Osteoblast (primary cell): Measurements from ENCODE around the gene GNL2. TPM values are rescaled to one million over a fixed set of nuclear protein-coding genes. Genes with fewer than 3 reads are reported as not detected.

Experiments used
- DNase-seq: peaks from one replicate; pipeline ENCODE4 v3.0.0; 2011; ENCODE audit warnings: low spot score, mixed read lengths; ENCODE audit not compliant: insufficient read length; ENCODE audit errors: missing footprints
- H2AFZ ChIP-seq: 2 replicates; pipeline ENCODE4 v1.6.0; 2011; ENCODE audit warnings: mild to moderate bottlenecking, low read length
- H3K27ac ChIP-seq: 2 replicates; pipeline ENCODE4 v1.5.1; 2011; ENCODE audit warnings: mild to moderate bottlenecking, low read depth, low read length, moderate library complexity
- H3K27me3 ChIP-seq: 2 replicates; pipeline ENCODE4 v1.6.0; 2012; ENCODE audit warnings: mild to moderate bottlenecking, control low read depth, inconsistent platforms, low read length, moderate library complexity; ENCODE audit not compliant: insufficient read depth
- H3K36me3 ChIP-seq: 2 replicates; pipeline ENCODE4 v1.5.1; 2011; ENCODE audit warnings: mild to moderate bottlenecking, low read length, control low read depth, moderate library complexity; ENCODE audit not compliant: insufficient read depth
- H3K4me1 ChIP-seq: 2 replicates; pipeline ENCODE4 v1.5.1; 2011; ENCODE audit warnings: mild to moderate bottlenecking, low read length, control low read depth, moderate library complexity; ENCODE audit not compliant: insufficient read depth
- H3K4me2 ChIP-seq: 2 replicates; pipeline ENCODE4 v1.6.0; 2011; ENCODE audit warnings: mild to moderate bottlenecking, low read length; ENCODE audit not compliant: insufficient read depth
- H3K4me3 ChIP-seq: fragments of 200-600 bp; sonication (generic); 3 replicates; pipeline ENCODE4 v1.5.1; 2012; ENCODE audit warnings: mild to moderate bottlenecking, low read length, inconsistent platforms; ENCODE audit not compliant: insufficient read depth
- H3K79me2 ChIP-seq: 2 replicates; pipeline ENCODE4 v1.6.0; 2012; ENCODE audit warnings: mild to moderate bottlenecking, low read length, control low read depth, inconsistent platforms; ENCODE audit not compliant: insufficient read depth
- H3K9me3 ChIP-seq: 2 replicates; pipeline ENCODE4 v1.5.1; 2011; ENCODE audit warnings: low read depth, low read length, control low read depth
- H4K20me1 ChIP-seq: 2 replicates; pipeline ENCODE4 v1.6.0; 2012; ENCODE audit warnings: mild to moderate bottlenecking, low read length, control low read depth; ENCODE audit not compliant: insufficient read depth
- total RNA-seq: library from RNA; depleted of rRNA; stranded (reverse); fragments of >200 nt; gene quantifications from 2 replicates; pipeline ENCODE4 v1.2.3, GENCODE V29; 2012
- TF ChIP-seq, protein P1 (sequence below): IDR thresholded peaks from 2 replicates; pipeline ENCODE4 v1.5.1; 2011; ENCODE audit warnings: mild to moderate bottlenecking, low read depth, low read length, moderate library complexity; ENCODE audit errors: extremely low read depth

Gene GNL2
- total RNA-seq, 1 donor, result 46.7 TPM

DNA sequence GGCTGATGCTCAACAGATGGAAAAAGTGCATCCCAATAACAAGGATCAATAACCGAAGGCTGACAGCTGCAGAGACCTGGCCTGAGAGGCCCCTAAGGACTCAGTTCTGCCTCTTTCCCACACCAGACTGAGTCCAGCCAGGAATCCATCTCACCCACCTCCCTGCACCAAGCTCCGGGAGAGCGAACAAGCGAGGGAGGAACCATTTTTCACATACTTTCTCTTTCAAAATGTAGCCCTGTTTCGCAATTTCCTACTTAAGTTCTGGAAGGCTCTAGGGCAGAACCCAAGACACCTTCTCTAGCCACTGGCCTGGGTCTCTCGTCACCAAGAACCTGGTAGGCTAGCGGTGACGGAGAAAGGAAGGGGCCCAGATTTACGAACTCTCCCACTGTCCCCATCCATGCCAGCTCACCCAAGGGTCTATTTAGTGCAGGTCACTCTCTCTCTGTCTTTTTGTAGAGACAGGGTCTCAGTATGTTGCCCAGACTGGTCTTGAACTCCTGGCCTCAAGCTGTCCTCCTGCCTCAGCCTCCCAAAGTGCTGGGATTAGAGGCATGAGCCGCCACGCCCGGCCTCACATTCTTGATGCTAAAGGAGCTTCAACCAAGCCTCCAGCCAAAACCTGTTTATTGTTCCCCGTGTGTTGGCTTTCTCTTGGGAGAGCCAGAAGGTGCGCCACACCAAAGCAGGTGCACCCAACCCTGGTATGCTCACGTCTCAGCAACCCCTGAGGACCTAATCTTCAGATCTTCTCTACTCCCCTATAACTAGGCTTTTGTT, 10.9 kb upstream of the GNL2 start:
- H3K27ac ChIP-seq, result peak overlapping the region; percentile 15
- H3K36me3 ChIP-seq, result no peaks in the 10 kb centered on the region
- DNase-seq, result no peak
- no peaks in the 10 kb centered on the region for H4K20me1 ChIP-seq
- H3K4me3 ChIP-seq, result peak overlapping the region; percentile 38
- peak overlapping the region; percentile 61 for H3K4me2 ChIP-seq
- peaks cover 16% of the 10 kb centered on the region for H3K27me3 ChIP-seq
- peaks cover 10% of the 10 kb centered on the region for H3K4me1 ChIP-seq
- H3K9me3 ChIP-seq, result no peaks in the 10 kb centered on the region
- H3K79me2 ChIP-seq, result no peaks in the 10 kb centered on the region
- TF ChIP-seq, protein P1, sequence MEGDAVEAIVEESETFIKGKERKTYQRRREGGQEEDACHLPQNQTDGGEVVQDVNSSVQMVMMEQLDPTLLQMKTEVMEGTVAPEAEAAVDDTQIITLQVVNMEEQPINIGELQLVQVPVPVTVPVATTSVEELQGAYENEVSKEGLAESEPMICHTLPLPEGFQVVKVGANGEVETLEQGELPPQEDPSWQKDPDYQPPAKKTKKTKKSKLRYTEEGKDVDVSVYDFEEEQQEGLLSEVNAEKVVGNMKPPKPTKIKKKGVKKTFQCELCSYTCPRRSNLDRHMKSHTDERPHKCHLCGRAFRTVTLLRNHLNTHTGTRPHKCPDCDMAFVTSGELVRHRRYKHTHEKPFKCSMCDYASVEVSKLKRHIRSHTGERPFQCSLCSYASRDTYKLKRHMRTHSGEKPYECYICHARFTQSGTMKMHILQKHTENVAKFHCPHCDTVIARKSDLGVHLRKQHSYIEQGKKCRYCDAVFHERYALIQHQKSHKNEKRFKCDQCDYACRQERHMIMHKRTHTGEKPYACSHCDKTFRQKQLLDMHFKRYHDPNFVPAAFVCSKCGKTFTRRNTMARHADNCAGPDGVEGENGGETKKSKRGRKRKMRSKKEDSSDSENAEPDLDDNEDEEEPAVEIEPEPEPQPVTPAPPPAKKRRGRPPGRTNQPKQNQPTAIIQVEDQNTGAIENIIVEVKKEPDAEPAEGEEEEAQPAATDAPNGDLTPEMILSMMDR, result no peak
- H2AFZ ChIP-seq, result peak overlapping the region; percentile 60

DNA sequence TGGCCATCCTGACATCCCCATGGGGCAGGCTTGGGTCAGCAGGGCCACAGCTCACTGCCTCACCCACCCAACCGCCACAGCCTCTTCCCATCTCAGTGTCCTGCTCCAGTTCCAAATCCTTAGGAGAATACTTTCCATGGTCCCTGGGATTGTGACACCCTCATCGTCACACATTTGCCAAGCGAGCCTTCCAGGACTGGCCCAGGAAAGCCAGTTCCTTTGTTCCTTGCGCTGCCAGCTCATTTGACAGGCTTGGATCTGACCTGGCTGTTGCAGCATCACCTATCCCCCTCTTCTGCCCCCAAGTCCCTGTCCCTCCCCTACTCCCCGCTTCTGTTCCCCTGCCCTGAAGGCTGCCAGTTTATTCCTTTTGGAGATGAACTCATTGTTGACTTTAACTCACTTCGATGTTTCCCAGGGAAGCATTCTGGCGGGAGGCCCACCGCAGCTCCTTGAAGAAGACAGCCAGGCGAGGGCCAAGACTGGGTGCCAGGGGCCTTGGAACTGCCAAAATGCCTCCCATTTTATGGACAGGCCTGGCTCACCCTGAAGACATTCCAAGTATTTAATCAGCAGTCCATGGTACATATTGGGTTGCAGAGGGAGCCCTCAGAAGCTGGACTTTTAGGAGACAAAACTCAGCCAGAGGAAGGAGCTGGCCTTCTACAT, 10.2 kb upstream of the GNL2 start:
- Histone ChIP-seq H3K27ac (peak overlapping the region; percentile 15), H3K9me3 (no peaks in the 10 kb centered on the region), H4K20me1 (no peaks in the 10 kb centered on the region), H3K27me3 (peaks cover 13% of the 10 kb centered on the region), H3K4me1 (peaks cover 10% of the 10 kb centered on the region), H2AFZ (peak overlapping the region; percentile 60), H3K79me2 (no peaks in the 10 kb centered on the region), H3K36me3 (no peaks in the 10 kb centered on the region), H3K4me3 (peak overlapping the region; percentile 38), H3K4me2 (peak overlapping the region; percentile 61)
- TF ChIP-seq, protein P1, result no peak
- no peak for DNase-seq

GRCh38 chr1:37605061-37605650, 9.4 kb upstream of the GNL2 start:
- TF ChIP-seq, protein P1, result no peak
- DNase-seq, result no peak
- no peaks in the 10 kb centered on the region for H3K9me3 ChIP-seq
- no peaks in the 10 kb centered on the region for H3K79me2 ChIP-seq
- no peak overlapping the region for H3K27ac ChIP-seq
- peaks cover 13% of the 10 kb centered on the region for H3K27me3 ChIP-seq
- no peaks in the 10 kb centered on the region for H4K20me1 ChIP-seq
- H3K4me3 ChIP-seq, result no peak overlapping the region
- no peaks in the 10 kb centered on the region for H3K36me3 ChIP-seq
- H3K4me1 ChIP-seq, result peaks cover 10% of the 10 kb centered on the region
- H3K4me2 ChIP-seq, result no peak overlapping the region
- no peak overlapping the region for H2AFZ ChIP-seq
